Measurements from ENCODE around the gene PLA2G6.

DNA sequence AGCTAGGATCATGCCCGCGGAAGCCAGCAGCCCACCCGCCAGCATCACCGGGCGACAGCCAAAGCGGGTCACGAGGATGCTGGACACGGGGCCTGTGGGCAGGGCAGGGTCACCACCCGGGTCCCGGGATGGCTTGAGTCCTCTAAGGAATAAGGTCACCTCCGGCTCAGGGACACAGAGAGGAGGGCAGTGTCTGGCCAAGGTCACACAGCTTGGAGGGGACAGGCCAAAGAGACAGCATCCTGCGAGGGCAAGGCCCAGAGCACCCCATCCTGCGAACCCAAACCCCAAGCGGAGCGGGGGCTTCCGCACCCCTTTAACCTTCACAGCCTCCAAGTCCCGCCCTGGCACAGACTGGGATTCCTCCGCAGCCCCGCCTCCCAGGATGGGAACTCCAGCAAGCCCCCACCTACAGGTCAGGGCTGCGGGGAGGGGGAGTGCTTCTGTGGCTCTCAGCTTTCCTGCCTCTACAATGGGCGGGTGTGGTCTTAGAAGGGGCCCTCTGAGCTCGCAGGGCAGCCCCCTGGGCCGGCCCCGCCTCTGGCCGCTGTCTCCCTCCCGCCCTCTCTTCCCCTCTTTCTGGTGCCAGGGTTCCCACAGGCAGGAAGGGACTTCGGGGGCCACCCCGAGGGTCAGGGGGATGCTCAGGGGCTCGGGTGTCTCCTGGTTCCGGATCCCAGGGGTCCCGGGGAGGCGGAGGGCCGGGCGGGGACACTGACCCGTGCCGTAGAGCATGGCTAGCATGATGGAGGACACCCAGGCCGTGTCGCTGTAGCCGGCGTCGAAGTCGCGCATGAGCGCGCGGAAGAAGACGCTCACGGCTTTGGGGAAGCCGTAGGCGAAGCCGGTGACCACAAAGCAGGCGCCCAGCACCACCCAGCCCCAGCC, 99.4 kb downstream of the PLA2G6 start:
- TF ChIP-seq, protein P1, sequence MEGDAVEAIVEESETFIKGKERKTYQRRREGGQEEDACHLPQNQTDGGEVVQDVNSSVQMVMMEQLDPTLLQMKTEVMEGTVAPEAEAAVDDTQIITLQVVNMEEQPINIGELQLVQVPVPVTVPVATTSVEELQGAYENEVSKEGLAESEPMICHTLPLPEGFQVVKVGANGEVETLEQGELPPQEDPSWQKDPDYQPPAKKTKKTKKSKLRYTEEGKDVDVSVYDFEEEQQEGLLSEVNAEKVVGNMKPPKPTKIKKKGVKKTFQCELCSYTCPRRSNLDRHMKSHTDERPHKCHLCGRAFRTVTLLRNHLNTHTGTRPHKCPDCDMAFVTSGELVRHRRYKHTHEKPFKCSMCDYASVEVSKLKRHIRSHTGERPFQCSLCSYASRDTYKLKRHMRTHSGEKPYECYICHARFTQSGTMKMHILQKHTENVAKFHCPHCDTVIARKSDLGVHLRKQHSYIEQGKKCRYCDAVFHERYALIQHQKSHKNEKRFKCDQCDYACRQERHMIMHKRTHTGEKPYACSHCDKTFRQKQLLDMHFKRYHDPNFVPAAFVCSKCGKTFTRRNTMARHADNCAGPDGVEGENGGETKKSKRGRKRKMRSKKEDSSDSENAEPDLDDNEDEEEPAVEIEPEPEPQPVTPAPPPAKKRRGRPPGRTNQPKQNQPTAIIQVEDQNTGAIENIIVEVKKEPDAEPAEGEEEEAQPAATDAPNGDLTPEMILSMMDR (IDR thresholded peaks at IDR 0.05), result no peak
- TF ChIP-seq, protein P2, sequence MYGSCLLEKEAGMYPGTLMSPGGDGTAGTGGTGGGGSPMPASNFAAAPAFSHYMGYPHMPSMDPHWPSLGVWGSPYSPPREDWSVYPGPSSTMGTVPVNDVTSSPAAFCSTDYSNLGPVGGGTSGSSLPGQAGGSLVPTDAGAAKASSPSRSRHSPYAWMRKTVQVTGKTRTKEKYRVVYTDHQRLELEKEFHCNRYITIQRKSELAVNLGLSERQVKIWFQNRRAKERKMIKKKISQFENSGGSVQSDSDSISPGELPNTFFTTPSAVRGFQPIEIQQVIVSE (CRISPR knock-in tag; IDR thresholded peaks at IDR 0.05; ENCODE audit: borderline replicate concordance), result no peak
- TF ChIP-seq JUN (CRISPR knock-in tag; IDR thresholded peaks at IDR 0.05), result no peak
